Measurements from ENCODE around the gene KLHL36. TPM values are rescaled to one million over a fixed set of nuclear protein-coding genes. Genes with fewer than 3 reads are reported as not detected.
A peak's percentile ranks its signal among the peaks of the same experiment; 100 is the strongest.

KLHL36 gene
- total RNA-seq, 6 experiments from 2014 or later, result 20.1 to 31.3 (median 21.9) TPM

DNA sequence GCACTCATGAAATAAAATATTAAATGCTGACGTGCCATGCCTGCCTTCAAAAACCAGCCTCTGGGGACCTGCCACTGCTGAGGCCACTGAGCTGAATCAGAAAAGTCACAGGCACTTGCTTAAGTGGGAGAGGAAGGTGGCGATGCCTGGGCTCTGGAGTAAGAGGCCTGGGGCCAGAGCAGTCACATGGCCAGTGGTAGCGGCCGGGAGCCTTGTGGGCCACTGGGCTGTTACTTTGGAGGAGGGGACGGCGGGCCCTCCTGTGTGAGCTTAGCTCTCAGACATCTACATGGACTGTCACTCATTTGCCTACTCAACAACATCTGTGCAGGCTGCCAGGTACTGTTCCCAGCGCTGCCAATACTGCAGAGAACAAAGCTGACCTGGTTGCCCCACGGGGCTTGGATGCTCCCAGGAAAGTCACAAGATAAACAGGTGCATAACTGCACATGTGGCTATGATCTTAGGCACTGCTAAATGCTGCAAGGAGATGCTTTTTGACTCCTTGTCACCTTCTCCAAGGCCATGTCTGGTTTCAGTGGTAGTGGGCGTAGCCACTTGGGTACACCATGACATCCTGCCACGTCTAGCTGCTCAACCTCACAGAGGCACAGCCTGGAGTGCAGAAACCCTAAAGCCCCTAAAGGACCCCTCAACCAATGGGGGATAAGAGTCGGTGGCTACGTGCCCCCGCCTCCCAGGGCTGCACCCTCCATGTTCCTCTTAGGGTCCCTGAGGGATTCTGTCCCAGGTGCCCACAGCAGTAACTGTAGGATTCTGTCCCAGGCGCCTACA is 42.0 kb upstream of the KLHL36 start:
- ATAC-seq, result no peak
- Histone ChIP-seq H3K9me3 (no peaks in the 10 kb centered on the region), H3K4me3 (no peak overlapping the region), H3K27ac (no peak overlapping the region), H3K36me3 (no peaks in the 10 kb centered on the region), H3K27me3 (no peaks in the 10 kb centered on the region), H3K4me1 (no peaks in the 10 kb centered on the region)
- intact Hi-C loops (cut with DNase I), result no loop called here
- 79% methylated on average over 5 of the region's 14 CpGs for WGBS (ENCODE audit: insufficient coverage, low coverage, low lambda C conversion rate, missing lambda C conversion rate)
- no peak for DNase-seq
- TF ChIP-seq POLR2A (IDR thresholded peaks at IDR 0.05), result no peak
- TF ChIP-seq, protein P1, sequence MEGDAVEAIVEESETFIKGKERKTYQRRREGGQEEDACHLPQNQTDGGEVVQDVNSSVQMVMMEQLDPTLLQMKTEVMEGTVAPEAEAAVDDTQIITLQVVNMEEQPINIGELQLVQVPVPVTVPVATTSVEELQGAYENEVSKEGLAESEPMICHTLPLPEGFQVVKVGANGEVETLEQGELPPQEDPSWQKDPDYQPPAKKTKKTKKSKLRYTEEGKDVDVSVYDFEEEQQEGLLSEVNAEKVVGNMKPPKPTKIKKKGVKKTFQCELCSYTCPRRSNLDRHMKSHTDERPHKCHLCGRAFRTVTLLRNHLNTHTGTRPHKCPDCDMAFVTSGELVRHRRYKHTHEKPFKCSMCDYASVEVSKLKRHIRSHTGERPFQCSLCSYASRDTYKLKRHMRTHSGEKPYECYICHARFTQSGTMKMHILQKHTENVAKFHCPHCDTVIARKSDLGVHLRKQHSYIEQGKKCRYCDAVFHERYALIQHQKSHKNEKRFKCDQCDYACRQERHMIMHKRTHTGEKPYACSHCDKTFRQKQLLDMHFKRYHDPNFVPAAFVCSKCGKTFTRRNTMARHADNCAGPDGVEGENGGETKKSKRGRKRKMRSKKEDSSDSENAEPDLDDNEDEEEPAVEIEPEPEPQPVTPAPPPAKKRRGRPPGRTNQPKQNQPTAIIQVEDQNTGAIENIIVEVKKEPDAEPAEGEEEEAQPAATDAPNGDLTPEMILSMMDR (IDR thresholded peaks at IDR 0.05), result no peak

DNA sequence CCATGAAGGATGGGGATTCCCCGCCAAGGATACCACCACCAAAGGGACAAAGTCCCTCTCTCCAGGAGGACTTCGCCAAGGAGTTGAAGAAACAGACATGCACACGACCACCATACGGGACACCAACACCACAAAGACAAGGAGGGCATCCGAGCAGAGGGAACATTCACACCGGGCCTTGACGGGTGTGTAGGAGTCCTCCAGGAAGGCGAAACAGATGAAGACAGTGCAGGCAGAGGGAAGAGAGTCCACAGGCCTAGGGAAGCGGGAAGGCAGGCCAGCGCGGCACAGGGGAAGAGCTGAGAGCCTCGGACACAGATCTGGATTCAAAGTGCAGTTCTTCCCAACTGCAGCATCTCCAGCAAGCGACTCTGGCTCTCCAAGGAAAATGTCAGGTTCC is 41.2 kb upstream of the KLHL36 start:
- Histone ChIP-seq H3K27me3 (no peaks in the 10 kb centered on the region), H3K36me3 (no peaks in the 10 kb centered on the region), H3K4me1 (no peaks in the 10 kb centered on the region), H3K27ac (peak overlapping the region in 2 of 3 donors; percentile 9 to 13), H3K4me3 (no peak overlapping the region), H3K9me3 (no peaks in the 10 kb centered on the region)
- DNase-seq (no peak), ATAC-seq (no peak)
- 100% methylated on average over 4 of the region's 13 CpGs for WGBS (ENCODE audit: insufficient coverage, low coverage, low lambda C conversion rate, missing lambda C conversion rate)
- intact Hi-C loops (cut with DNase I), result no loop called here
- no peak for TF ChIP-seq POLR2A (IDR thresholded peaks at IDR 0.05)
- TF ChIP-seq, protein P1 (IDR thresholded peaks at IDR 0.05), result no peak

DNA sequence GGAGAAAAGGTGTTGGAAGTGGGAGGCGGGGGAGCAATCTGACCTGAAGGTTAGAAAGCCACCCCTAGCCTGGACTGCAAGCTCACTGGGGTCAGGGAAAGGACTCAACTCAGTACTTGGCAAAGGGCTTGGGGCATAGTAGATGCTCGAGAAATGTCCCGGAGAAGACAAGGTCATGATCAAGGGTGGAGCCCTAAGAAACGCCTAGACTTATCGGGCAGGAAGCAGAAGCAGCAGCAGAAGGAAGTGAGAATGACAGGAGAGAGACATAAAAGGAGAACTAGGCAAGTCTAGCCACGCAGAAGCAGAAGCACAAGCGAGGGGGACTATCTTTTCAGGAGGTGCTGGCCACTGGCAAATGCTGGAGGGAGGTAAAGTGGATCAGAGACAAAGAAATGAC is 40.6 kb upstream of the KLHL36 start:
- intact Hi-C loops (cut with DNase I), result no loop called here
- TF ChIP-seq, protein P1 (IDR thresholded peaks at IDR 0.05), result no peak
- no peak for TF ChIP-seq POLR2A (IDR thresholded peaks at IDR 0.05)
- WGBS (ENCODE audit: insufficient coverage, low coverage, low lambda C conversion rate, missing lambda C conversion rate), result 62% methylated on average over 7 of the region's 7 CpGs
- H3K36me3 ChIP-seq, result no peaks in the 10 kb centered on the region
- H3K27me3 ChIP-seq, result no peaks in the 10 kb centered on the region
- DNase-seq (no peak), ATAC-seq (peak; percentile 21 to 73 (median 48))
- no peaks in the 10 kb centered on the region for H3K4me1 ChIP-seq
- no peak overlapping the region for H3K4me3 ChIP-seq
- no peaks in the 10 kb centered on the region for H3K9me3 ChIP-seq
- peak overlapping the region in 2 of 3 donors; percentile 9 to 13 for H3K27ac ChIP-seq

DNA sequence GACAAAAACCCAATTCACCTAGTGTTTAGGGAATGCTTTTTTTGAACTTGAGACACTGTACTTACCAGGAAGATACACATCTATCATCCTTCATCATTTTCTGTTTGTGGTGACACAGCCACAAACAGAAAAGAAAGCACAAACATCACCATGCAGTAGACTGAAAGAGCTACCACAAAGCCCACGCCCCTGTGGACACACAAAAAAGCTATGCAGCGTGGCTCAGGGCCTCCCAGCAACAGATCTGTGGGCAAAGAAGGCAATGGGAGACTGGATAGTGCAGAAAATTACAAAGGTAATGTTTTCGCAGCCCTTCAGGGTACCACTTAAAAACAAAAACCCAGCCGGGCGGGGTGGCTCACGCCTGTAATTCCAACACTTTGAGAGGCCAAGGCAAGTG is 40.0 kb upstream of the KLHL36 start:
- DNase-seq (no peak), ATAC-seq (no peak)
- Histone ChIP-seq H3K4me3 (no peak overlapping the region), H3K4me1 (no peaks in the 10 kb centered on the region), H3K27ac (no peak overlapping the region), H3K9me3 (no peaks in the 10 kb centered on the region), H3K27me3 (no peaks in the 10 kb centered on the region), H3K36me3 (no peaks in the 10 kb centered on the region)
- TF ChIP-seq, protein P1 (IDR thresholded peaks at IDR 0.05), result no peak
- TF ChIP-seq POLR2A (IDR thresholded peaks at IDR 0.05), result no peak
- WGBS (ENCODE audit: insufficient coverage, low coverage, low lambda C conversion rate, missing lambda C conversion rate), result 58% methylated on average over 6 of the region's 6 CpGs
- intact Hi-C loops (cut with DNase I), result no loop called here

All from right lobe of liver (tissue), 6 donors.